GM23338 (cell line): ENCODE data around the gene SOD1.
A peak's percentile ranks its signal among the peaks of the same experiment; 100 is the strongest.

Experiments used
- CREB1 ChIP-seq: fragments of 250-450 bp; sonication (Bioruptor Pico); IDR thresholded peaks from 2 replicates; pipeline ENCODE4 v1.5.0; 2020; ENCODE audit warnings: low read depth, mild to moderate bottlenecking, moderate library complexity
- CTCF ChIP-seq, 2 experiments: fragments of 200-600 bp in 1 of 2; sonication (generic) in 1 of 2; conservative IDR thresholded peaks; 2 replicates each; pipeline versions ENCODE4 v1.5.1 to v1.6.1; 2016 to 2017; ENCODE audit warnings: antibody characterized with exemption in 2 of 2, low read depth in 2 of 2, mild to moderate bottlenecking in 2 of 2, moderate library complexity in 1 of 2
- EZH2 ChIP-seq: fragments of 200-600 bp; sonication (generic); IDR thresholded peaks from one replicate; pipeline ENCODE4 v1.8.0; 2017; ENCODE audit warnings: antibody characterized with exemption, mild to moderate bottlenecking, low read depth; ENCODE audit not compliant: unreplicated experiment
- EZH2phosphoT487 ChIP-seq: fragments of 200-600 bp; sonication (generic); IDR thresholded peaks from one replicate; pipeline ENCODE4 v1.8.1; 2018; ENCODE audit warnings: antibody characterized with exemption; ENCODE audit not compliant: unreplicated experiment
- JUNB ChIP-seq: IDR thresholded peaks from one replicate; pipeline ENCODE4 v1.6.1; 2016; ENCODE audit warnings: antibody characterized with exemption; ENCODE audit not compliant: unreplicated experiment
- POLR2AphosphoS5 ChIP-seq: IDR thresholded peaks from 2 replicates; pipeline ENCODE4 v1.6.1; 2016; ENCODE audit warnings: antibody characterized with exemption, low read depth
- REST ChIP-seq: IDR thresholded peaks from one replicate; pipeline ENCODE4 v1.6.1; 2018; ENCODE audit warnings: antibody characterized with exemption; ENCODE audit not compliant: unreplicated experiment

- TF ChIP-seq CTCF (conservative IDR thresholded peaks at IDR 0.05; ENCODE audit: low read depth in 2 of 2) (peak in 1 of 2 experiments; percentile 35; a peak in 2 of 4 replicates), CREB1 (CRISPR knock-in tag) (no peak), POLR2AphosphoS5 (no peak), EZH2 (no peak), EZH2phosphoT487 (no peak), REST (no peak), JUNB (no peak)
These were observed 23.5 kb downstream of the SOD1 start for GRCh38 chr21:31683029-31683428.
